NCI-H128 (cell line): ENCODE data around the gene UCMA.

Experiments used
- DNase-seq: peaks from one replicate; lab custom pipeline; 2025; ENCODE audit not compliant: unreplicated experiment; lab: John Stamatoyannopoulos, UW

The UCMA gene

DNA sequence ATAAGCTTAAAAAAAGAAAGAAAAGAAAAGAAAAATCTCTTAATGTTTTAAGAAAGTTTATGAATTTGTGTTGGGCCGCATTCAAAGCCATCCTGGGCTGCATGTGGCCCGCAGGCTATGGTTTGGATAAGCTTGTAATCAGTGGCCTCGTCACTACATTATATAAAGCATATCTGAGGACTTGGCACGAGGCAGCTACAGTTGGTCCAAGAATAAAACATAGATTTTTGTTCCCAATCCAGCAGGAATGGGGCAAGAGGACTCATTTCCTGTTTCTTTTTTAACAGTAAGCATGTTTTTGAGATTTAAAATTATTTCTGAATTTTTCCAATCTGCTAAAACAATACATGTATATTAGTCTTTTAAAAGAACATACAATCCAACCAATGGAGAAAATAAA is 44.2 kb downstream of the UCMA start:
- DNase-seq: no peak

DNA sequence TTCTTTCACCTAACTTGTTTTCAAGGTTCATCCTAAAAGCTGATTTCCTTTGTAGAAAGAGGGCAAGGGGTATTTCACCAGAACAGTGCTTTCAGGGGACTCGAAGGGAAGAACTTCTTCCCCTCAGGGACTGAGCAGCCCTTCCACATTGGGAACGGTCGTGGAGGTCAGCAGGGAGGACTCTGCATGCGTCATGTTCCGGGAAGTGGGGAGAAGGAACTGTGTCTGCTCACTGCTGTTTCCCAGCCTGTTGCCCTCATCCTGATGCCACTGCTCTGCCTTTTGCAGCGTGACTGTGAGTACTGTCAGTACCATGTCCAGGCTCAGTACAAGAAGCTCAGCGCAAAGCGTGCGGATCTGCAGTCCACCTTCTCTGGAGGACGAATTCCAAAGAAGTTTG is 45.6 kb downstream of the UCMA start:
- DNase-seq: no peak

DNA sequence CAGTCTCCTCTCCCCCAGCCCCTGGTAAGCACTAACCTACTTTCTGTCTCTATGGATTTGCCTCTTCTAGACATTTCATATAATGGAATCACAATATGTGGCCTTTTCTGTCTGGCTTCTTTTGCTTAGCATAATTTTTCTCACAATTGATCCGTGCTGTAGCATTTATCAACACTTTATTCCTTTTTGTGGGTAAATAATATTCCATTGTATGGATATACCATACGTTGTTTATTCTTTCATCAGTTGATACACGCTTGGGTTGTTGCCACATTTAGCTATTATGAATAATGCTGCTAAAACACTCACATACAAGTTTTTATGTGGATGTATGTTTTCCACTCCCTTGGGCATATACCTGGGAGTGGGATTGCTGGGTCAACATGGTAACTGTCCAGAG is 47.0 kb downstream of the UCMA start:
- no peak for DNase-seq

DNA sequence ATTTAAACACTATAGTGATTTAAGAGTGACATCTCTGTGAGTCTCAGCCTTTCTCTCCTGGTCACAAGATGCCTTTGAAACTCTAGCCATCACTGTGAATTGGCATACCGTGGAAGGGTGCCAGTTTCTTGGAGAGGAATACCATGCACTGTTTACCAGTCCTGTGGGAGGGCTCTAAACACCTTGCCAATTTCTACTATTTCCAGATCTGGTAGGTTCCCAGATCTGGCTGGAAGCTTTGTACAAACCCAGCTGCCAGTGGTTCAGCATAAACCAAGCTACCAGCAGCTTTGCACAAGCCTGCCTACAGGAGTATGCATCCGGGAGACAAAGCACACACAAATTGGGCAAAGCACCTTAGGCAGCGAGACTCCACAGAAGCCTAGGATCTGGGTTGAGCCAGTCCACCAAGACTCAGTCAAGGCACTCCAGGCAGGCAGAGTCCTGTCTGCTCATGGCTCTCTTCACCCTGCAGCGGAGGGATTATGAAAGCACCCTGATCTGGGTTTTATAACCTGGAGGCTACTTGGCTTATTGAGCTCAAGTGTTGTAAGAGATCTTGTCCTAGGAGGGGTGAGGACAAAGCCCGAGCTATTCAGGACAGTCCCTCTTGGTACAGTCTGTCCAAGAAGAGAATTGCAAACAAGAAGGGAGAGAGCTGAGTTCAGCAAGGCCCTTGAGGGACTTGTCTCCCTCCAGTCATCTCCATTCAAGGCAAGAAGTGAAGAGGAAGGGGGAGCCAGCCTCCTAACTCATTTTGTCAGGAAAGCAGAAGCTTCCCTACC is 49.3 kb downstream of the UCMA start:
- DNase-seq: no peak

DNA sequence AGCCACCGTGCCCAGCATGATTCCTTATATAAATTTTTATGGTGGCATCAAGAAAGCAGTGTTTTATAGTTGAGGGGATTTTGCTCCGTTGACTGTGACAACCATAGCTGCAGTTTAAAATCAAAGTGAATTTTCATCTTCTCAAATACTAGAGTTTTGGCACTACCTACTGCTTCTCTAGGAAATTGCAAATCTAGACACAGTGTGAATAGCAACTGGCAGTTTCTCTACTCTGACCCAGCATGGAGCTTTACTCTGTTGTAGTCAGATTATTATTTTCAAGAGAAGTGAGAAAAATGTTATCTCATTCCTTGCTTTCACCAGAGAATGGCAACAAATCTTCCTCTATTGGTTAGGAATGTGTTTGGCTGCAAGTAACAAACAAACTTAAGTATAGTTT is 49.9 kb downstream of the UCMA start:
- no peak for DNase-seq

DNA sequence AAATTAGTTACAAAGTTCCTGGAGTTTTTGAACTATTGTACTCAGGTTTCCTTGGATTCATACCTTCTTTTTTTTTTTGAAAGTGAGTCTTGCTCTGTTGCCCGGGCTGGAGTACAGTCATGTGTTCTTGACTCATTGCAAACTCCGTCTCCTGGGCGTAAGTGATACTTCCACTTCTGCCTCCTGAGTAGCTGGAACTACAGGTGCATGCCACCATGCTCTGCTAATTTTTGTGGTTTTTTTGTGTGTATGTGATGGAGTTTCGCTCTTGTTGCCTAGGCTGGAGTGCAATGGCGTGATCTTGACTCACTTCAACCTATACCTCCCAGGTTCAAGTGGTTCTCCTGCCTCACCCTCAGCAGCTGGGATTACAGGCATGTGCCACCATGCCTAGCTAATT is 50.5 kb downstream of the UCMA start:
- no peak for DNase-seq

DNA sequence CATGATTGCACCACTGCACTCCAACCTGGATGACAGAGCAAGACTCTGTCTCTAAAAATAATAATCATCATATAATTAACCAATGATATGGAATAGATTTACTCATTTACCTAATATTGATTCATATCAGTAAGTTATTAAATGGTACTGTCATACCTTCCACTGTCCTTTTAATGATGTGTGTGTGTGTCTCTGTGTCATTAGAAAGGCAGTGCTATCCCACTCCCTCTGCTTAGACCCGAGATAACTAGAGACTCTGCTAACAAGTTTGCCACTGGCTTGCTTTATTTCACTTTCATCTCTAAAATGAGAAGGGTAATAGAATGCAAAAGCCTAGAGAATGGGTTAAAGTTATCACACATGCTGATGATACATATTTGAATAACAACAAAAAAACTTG is 51.8 kb downstream of the UCMA start:
- DNase-seq: no peak

DNA sequence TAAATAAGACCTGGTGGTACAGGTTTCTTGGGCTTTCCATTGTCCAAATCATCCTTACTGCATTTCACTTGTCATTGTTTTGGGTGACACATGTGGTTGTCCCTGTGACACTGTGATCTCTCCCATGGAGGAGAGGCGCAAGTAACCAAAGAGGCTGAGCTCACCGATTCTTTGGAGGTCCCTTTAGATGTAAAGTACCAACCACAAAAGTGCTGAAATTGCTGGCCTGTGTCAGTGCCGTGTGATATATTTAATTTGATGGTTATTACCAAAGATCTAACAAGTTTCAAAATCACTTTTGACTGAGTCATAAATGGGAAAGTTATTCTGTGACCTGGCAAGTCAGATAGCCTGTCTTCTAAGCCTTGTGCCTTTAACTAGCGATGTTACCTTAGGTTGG is 53.4 kb downstream of the UCMA start:
- no peak for DNase-seq

DNA sequence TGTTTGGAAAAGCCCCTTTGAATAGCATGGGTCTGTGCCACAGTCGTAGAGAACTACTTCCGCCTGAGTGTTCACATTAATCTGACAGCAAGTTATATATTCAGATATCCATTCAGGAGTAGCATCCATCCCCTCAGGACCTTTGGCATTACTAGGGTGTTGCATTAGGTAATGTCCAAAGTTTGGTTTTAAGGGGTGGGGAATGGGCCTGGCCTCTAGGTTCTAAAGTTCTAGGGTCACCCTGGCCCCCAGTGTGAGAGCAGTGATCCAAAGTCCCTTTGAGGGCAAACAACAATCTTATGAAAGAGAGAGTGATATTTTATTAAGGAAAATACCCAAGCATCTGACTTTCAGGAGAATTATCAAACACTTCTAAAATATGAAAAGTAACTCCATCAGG is 60.6 kb downstream of the UCMA start:
- DNase-seq: no peak
